ENCODE results near the gene TSC2.
A peak's percentile ranks its signal among the peaks of the same experiment; 100 is the strongest.
"Not testable (repeated sequence)": the region's sequence is repeated elsewhere in the genome, so short reads cannot be mapped to it uniquely, and the experiment has no call there.

TSC2 gene

GRCh38 chr16:2009791-2010510, 37.8 kb upstream of the TSC2 start, which contains the start of gene ZNF598:
TSS of gene ZNF598 (minus strand) at chr16:2009821.
- DNase-seq (ENCODE audit: low spot score): peak; percentile 98

- DNase-seq (ENCODE audit: low spot score): not testable (repeated sequence)
Observed at GRCh38 chr16:2011726-2012125, 36.1 kb upstream of the TSC2 start.

- DNase-seq (ENCODE audit: low spot score): no peak
Observed at GRCh38 chr16:2013527-2013926, 34.3 kb upstream of the TSC2 start.

- no peak for DNase-seq (ENCODE audit: low spot score)
Observed at GRCh38 chr16:2015117-2015946, 32.5 kb upstream of the TSC2 start.

- no peak for DNase-seq (ENCODE audit: low spot score)
Observed at GRCh38 chr16:2015947-2016208, 31.9 kb upstream of the TSC2 start.

- peak; percentile 50 for DNase-seq (ENCODE audit: low spot score)
Observed at GRCh38 chr16:2016407-2016922, 31.3 kb upstream of the TSC2 start.

GRCh38 chr16:2019518-2019920, 28.3 kb upstream of the TSC2 start, which contains the start of gene NPW:
TSS of gene NPW (plus strand) at chr16:2019785.
- peak; percentile 52 for DNase-seq (ENCODE audit: low spot score)

- DNase-seq (ENCODE audit: low spot score): no peak
Observed at GRCh38 chr16:2019921-2020831, 27.6 kb upstream of the TSC2 start.

- DNase-seq (ENCODE audit: low spot score): peak; percentile 77
Observed at GRCh38 chr16:2022723-2023091, 25.1 kb upstream of the TSC2 start.

- DNase-seq (ENCODE audit: low spot score): peak; percentile 97
Observed at GRCh38 chr16:2023092-2024031, 24.4 kb upstream of the TSC2 start.

- no peak for DNase-seq (ENCODE audit: low spot score)
Observed at GRCh38 chr16:2024032-2024420, 23.8 kb upstream of the TSC2 start.

- no peak for DNase-seq (ENCODE audit: low spot score)
Observed at GRCh38 chr16:2025251-2025650, 22.5 kb upstream of the TSC2 start.

- no peak for DNase-seq (ENCODE audit: low spot score)
Observed at GRCh38 chr16:2025878-2026460, 21.8 kb upstream of the TSC2 start.

GRCh38 chr16:2026461-2027023, 21.2 kb upstream of the TSC2 start, which contains the start of gene NHERF2:
TSS of gene NHERF2 (plus strand) at chr16:2026902. CDS start at chr16:2027006, 104 bp downstream.
- DNase-seq (ENCODE audit: low spot score): peak; percentile 84

- DNase-seq (ENCODE audit: low spot score): no peak
Observed at GRCh38 chr16:2027024-2028010, 20.5 kb upstream of the TSC2 start.

GRCh38 chr16:2028146-2028545, 19.6 kb upstream of the TSC2 start:
- DNase-seq (ENCODE audit: low spot score): no peak

- no peak for DNase-seq (ENCODE audit: low spot score)
Observed at GRCh38 chr16:2028620-2029220, 19.1 kb upstream of the TSC2 start.

GRCh38 chr16:2029350-2029749, 18.4 kb upstream of the TSC2 start:
- no peak for DNase-seq (ENCODE audit: low spot score)

GRCh38 chr16:2030036-2030435, 17.7 kb upstream of the TSC2 start:
- DNase-seq (ENCODE audit: low spot score): no peak
